Endothelial cell of umbilical vein (primary cell): Measurements from ENCODE around the gene KAT7. TPM values are rescaled to one million over a fixed set of nuclear protein-coding genes. Genes with fewer than 3 reads are reported as not detected.

Experiments
- BruUV-seq: library from RNA; stranded (reverse); fragments of 400-500 nt; replicated peaks from 2 replicates; lab custom pipeline; 2021; lab: Mats Ljungman, UMichigan
- CTCF ChIA-PET: fragments of 300-600, 350-600 bp; sonication (Branson Sonifier 250); formaldehyde crosslinking; loops from one replicate; lab custom pipeline; 2021; ENCODE audit warnings: antibody characterized with exemption, inconsistent platforms; lab: Charles Lee
- POLR2A ChIA-PET: fragments of 300-600, 350-600 bp; sonication (Branson Sonifier 250); formaldehyde crosslinking; loops from one replicate; lab custom pipeline; 2021; ENCODE audit warnings: antibody characterized with exemption, inconsistent platforms; lab: Charles Lee
- DNase-seq: peaks from one replicate; pipeline ENCODE4 v3.0.0-alpha.2; 2011; ENCODE audit warnings: low read depth, low spot score
- FAIRE-seq: peaks from 2 replicates; lab custom pipeline; 2011; peaks lifted over from hg19 to GRCh38; lab: Jason Lieb, UNC
- H2AFZ ChIP-seq: 2 replicates; pipeline ENCODE4 v1.6.0; 2012; ENCODE audit warnings: low read depth, low read length, control low read depth, inconsistent platforms
- H3K27ac ChIP-seq: 2 replicates; pipeline ENCODE4 v1.5.1; 2011; ENCODE audit warnings: low read depth, mild to moderate bottlenecking, control low read depth, low read length, moderate library complexity; ENCODE audit not compliant: insufficient read depth
- H3K27me3 ChIP-seq, 2 experiments: 2 replicates each; pipeline versions ENCODE4 v1.6.0 to v1.6.1; 2011; ENCODE audit warnings: low read length in 2 of 2, mixed read lengths in 1 of 2; ENCODE audit not compliant: control insufficient read depth in 2 of 2, insufficient read depth in 2 of 2
- H3K36me3 ChIP-seq, 2 experiments: 2 replicates in 1 of 2; 3 replicates in 1 of 2; pipeline ENCODE4 v1.5.1; 2011; ENCODE audit warnings: low read length in 2 of 2, mild to moderate bottlenecking in 1 of 2, moderate library complexity in 1 of 2; ENCODE audit not compliant: control insufficient read depth in 2 of 2, insufficient read depth in 2 of 2; ENCODE audit errors: extremely low read depth in 1 of 2
- H3K4me1 ChIP-seq: 3 replicates; pipeline ENCODE4 v1.5.1; 2011; ENCODE audit warnings: mild to moderate bottlenecking, low read length; ENCODE audit not compliant: control insufficient read depth, insufficient read depth; ENCODE audit errors: extremely low read depth
- H3K4me2 ChIP-seq: 2 replicates; pipeline ENCODE4 v1.6.1; 2011; ENCODE audit warnings: low read length, control low read depth, mixed read lengths; ENCODE audit not compliant: insufficient read depth
- H3K4me3 ChIP-seq, 3 experiments: fragments of 200-600 bp in 1 of 3; sonication (generic), shearing (Covaris generic) in 1 of 3; replicated peaks in 1 of 3; 2 replicates each; pipeline ENCODE4 v1.5.1; 2011 to 2016; ENCODE audit warnings: control low read depth in 3 of 3, low read length in 3 of 3, mild to moderate bottlenecking in 2 of 3, inconsistent platforms in 1 of 3, low read depth in 1 of 3, moderate library complexity in 1 of 3; ENCODE audit not compliant: insufficient read depth in 1 of 3
- H3K79me2 ChIP-seq: 2 replicates; pipeline ENCODE4 v1.6.0; 2012; ENCODE audit warnings: low read length, inconsistent platforms; ENCODE audit not compliant: control insufficient read depth, insufficient read depth
- H3K9ac ChIP-seq: replicated peaks from 2 replicates; pipeline ENCODE3; 2011; ENCODE audit warnings: low read length, control low read depth; ENCODE audit not compliant: insufficient read depth; ENCODE audit errors: extremely low read depth
- H3K9me1 ChIP-seq: replicated peaks from 3 replicates; pipeline ENCODE4 v1.6.0; 2011; ENCODE audit warnings: mild to moderate bottlenecking, low read length; ENCODE audit not compliant: control insufficient read depth, insufficient read depth; ENCODE audit errors: extremely low read depth
- H3K9me3 ChIP-seq: replicated peaks from 2 replicates; pipeline ENCODE4 v1.5.1; 2012; ENCODE audit warnings: low read length, inconsistent platforms; ENCODE audit not compliant: control insufficient read depth, insufficient read depth
- H4K20me1 ChIP-seq: replicated peaks from 2 replicates; pipeline ENCODE3; 2011; ENCODE audit warnings: mild to moderate bottlenecking, low read length; ENCODE audit not compliant: control insufficient read depth, insufficient read depth; ENCODE audit errors: extremely low read depth
- EZH2 ChIP-seq: IDR thresholded peaks from 2 replicates; pipeline ENCODE4 v1.6.1; 2012; ENCODE audit warnings: borderline replicate concordance, low read depth, mild to moderate bottlenecking, moderate library complexity, low read length, inconsistent platforms; ENCODE audit not compliant: severe bottlenecking
- FOS ChIP-seq: IDR thresholded peaks from 2 replicates; pipeline ENCODE4 v1.6.1; 2011; ENCODE audit warnings: mild to moderate bottlenecking, low read length, moderate library complexity, borderline replicate concordance; ENCODE audit not compliant: insufficient read depth
- GATA2 ChIP-seq: IDR thresholded peaks from 2 replicates; pipeline ENCODE4 v1.7.0; 2011; ENCODE audit warnings: low read depth, mild to moderate bottlenecking, moderate library complexity, mixed read lengths, low read length; ENCODE audit not compliant: insufficient read length, insufficient read depth
- JUN ChIP-seq: IDR thresholded peaks from 2 replicates; pipeline ENCODE4 v1.6.1; 2011; ENCODE audit warnings: borderline replicate concordance, low read depth; ENCODE audit not compliant: insufficient read length, insufficient read depth
- MAX ChIP-seq: IDR thresholded peaks from 2 replicates; pipeline ENCODE4 v1.6.1; 2011; ENCODE audit not compliant: insufficient read depth, insufficient read length
- MYC ChIP-seq: IDR thresholded peaks from one replicate; pipeline ENCODE4 v1.6.1; 2011; ENCODE audit warnings: mild to moderate bottlenecking, low read depth, low read length
- POLR2A ChIP-seq: IDR thresholded peaks from 2 replicates; pipeline ENCODE4 v1.6.1; 2012; ENCODE audit warnings: low read depth, mild to moderate bottlenecking, control low read depth, low read length
- POLR2AphosphoS5 ChIP-seq: IDR thresholded peaks from 2 replicates; pipeline ENCODE4 v1.6.1; 2012; ENCODE audit warnings: low read depth, mild to moderate bottlenecking, control low read depth, low read length, moderate library complexity; ENCODE audit not compliant: insufficient read depth
- dilution Hi-C: fragments of 300-500 bp; cut with MboI; formaldehyde crosslinking; loops from one replicate; pipeline ENCODE4 v1.15.0; 2019; ENCODE audit warnings: low sequenced_read_pairs; ENCODE audit not compliant: extremely low pct_ligation_motif_present
- intact Hi-C: fragments of 100-400 bp; cut with micrococcal nuclease; formaldehyde crosslinking; loops from one replicate; pipeline ENCODE4 v1.10.0; 2022
- polyA plus RNA-seq, 4 experiments: library from polyadenylated mRNA; depleted of rRNA in 3 of 4; stranded (reverse) in 3 of 4; unstranded in 1 of 4; fragments of >200 nt; gene quantifications; 2 replicates each; pipeline versions ENCODE4 v1.2.1 to v1.2.3, GENCODE V29; 2011 to 2012; ENCODE audit warnings: missing spikeins in 1 of 4
- total RNA-seq: library from RNA; stranded (reverse); gene quantifications from 2 replicates; pipeline ENCODE4 v1.2.3, GENCODE V29; 2021

KAT7 gene
- total and polyA plus RNA-seq, 2 donors (not counting 3 experiments of a cell fraction or from before 2014, with no cell fraction given) = 44.5 to 66.2 TPM

DNA sequence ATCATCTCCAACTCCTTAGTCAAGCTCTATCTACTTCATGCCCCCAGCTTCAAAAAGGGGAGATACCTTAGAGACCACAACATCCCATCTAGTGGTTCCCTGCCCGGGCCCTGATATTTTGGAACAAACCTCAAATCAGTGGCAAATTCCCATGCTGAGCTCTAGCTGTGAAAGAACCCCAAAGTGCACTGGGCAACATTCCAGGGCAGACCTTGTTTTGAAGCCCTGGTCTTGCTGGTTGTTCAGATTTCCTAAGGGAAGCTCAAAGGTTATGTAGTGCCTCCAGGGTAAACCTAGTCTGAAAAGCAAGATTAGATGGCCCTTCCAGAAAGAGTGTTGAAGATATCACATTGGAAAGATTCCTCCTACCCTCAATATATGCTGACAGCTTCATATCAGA, 40.8 kb upstream of the KAT7 start:
- BruUV-seq = no TSS peak
- H2AFZ ChIP-seq = no peak overlapping the region
- POLR2A ChIA-PET = no interaction called here
- intact Hi-C loops (no loop called here), dilution Hi-C loops (no loop called here)
- no peaks in the 10 kb centered on the region for H3K9me3 ChIP-seq
- no peak overlapping the region for H3K27ac ChIP-seq
- no peak overlapping the region for H3K4me3 ChIP-seq
- no peaks in the 10 kb centered on the region for H3K79me2 ChIP-seq
- peaks cover 0 to 6% of the 10 kb centered on the region in 2 experiments for H3K36me3 ChIP-seq
- no peak overlapping the region for H3K4me2 ChIP-seq
- no peak for DNase-seq
- H3K9ac ChIP-seq = no peak overlapping the region
- no peaks in the 10 kb centered on the region for H4K20me1 ChIP-seq
- CTCF ChIA-PET = interaction anchor here (1.2 to 2.3 kb wide), 4 partner anchors 9 to 40 kb away, joined by 4 to 11 read pairs (median 7); partner anchors contain the start of genes FAM117A and SLC35B1
- no peak for FAIRE-seq
- no peaks in the 10 kb centered on the region for H3K9me1 ChIP-seq
- TF ChIP-seq POLR2A (no peak), JUN (no peak), POLR2AphosphoS5 (no peak), EZH2 (no peak), FOS (no peak), MYC (no peak), GATA2 (no peak)
- H3K27me3 ChIP-seq = no peaks in the 10 kb centered on the region
- H3K4me1 ChIP-seq = no peaks in the 10 kb centered on the region

DNA sequence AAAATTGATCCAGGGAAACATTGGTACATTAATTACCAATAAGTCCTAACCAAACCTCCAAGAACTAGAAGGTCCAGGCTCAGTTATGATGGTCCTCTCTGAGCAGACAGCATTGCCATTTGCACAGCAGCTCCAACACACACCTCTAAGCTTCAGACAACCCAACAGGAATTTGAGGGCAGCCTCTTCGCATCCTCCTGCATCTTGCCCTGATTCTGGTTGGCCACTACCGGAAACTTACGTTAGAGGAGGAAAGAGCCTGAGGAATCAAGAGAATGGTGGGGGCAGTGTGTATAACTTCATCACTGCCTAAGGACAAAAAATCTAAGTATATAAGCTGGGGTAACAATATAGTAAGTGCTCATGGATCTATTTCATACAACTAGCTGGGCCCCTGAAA, 40.3 kb upstream of the KAT7 start:
- Histone ChIP-seq H3K79me2 (no peaks in the 10 kb centered on the region), H3K9me1 (no peaks in the 10 kb centered on the region), H3K27me3 (no peaks in the 10 kb centered on the region), H3K9me3 (no peaks in the 10 kb centered on the region), H3K4me1 (no peaks in the 10 kb centered on the region), H3K4me3 (no peak overlapping the region), H4K20me1 (no peaks in the 10 kb centered on the region), H3K9ac (no peak overlapping the region), H3K4me2 (no peak overlapping the region), H3K36me3 (peaks cover 0 to 6% of the 10 kb centered on the region in 2 experiments), H2AFZ (no peak overlapping the region), H3K27ac (no peak overlapping the region)
- intact Hi-C loops = no loop called here
- dilution Hi-C loops = no loop called here
- no peak for FAIRE-seq
- no TSS peak for BruUV-seq
- TF ChIP-seq FOS (no peak), MAX (no peak), MYC (no peak), POLR2AphosphoS5 (no peak)
- no peak for DNase-seq
- POLR2A ChIA-PET = no interaction called here
- CTCF ChIA-PET = interaction anchor here (1.2 to 2.3 kb wide), 3 partner anchors 8 to 40 kb away, joined by 4 to 11 read pairs (median 4); partner anchors contain the start of gene SLC35B1
